ENCODE results near the gene PRKD2. TPM values are rescaled to one million over a fixed set of nuclear protein-coding genes. Genes with fewer than 3 reads are reported as not detected.

PRKD2 gene
- polyA plus RNA-seq, 4 donors: 31.1 to 53.7 (median 41.1) TPM

- no peak for DNase-seq (ENCODE audit: low read depth in 4 of 4, low spot score in 2 of 4)
Measured at GRCh38 chr19:46742926-46743480, 26.1 kb upstream of the PRKD2 start.

- DNase-seq (ENCODE audit: low read depth in 4 of 4, low spot score in 2 of 4): no peak
Measured at GRCh38 chr19:46741447-46741846, 24.5 kb upstream of the PRKD2 start.

- no peak for DNase-seq (ENCODE audit: low read depth in 4 of 4, low spot score in 2 of 4)
Measured at GRCh38 chr19:46739290-46739771, 22.4 kb upstream of the PRKD2 start.

- DNase-seq (ENCODE audit: low read depth in 4 of 4, low spot score in 2 of 4): no peak
Measured at GRCh38 chr19:46737761-46738171, 20.9 kb upstream of the PRKD2 start.

GRCh38 chr19:46737298-46737654 is 20.4 kb upstream of the PRKD2 start:
- DNase-seq (ENCODE audit: low read depth in 4 of 4, low spot score in 2 of 4): no peak

- DNase-seq (ENCODE audit: low read depth in 4 of 4, low spot score in 2 of 4): no peak
Measured at GRCh38 chr19:46736531-46737297, 19.8 kb upstream of the PRKD2 start.

- DNase-seq (ENCODE audit: low read depth in 4 of 4, low spot score in 2 of 4): no peak
Measured at GRCh38 chr19:46733690-46734292, 16.9 kb upstream of the PRKD2 start.

- DNase-seq (ENCODE audit: low read depth in 4 of 4, low spot score in 2 of 4): no peak
Measured at GRCh38 chr19:46732966-46733689, 16.2 kb upstream of the PRKD2 start.

GRCh38 chr19:46732172-46732938 is 15.4 kb upstream of the PRKD2 start:
- DNase-seq (ENCODE audit: low read depth in 4 of 4, low spot score in 2 of 4): no peak

- no peak for DNase-seq (ENCODE audit: low read depth in 4 of 4, low spot score in 2 of 4)
Measured at GRCh38 chr19:46731584-46731983, 14.7 kb upstream of the PRKD2 start.

- no peak for DNase-seq (ENCODE audit: low read depth in 4 of 4, low spot score in 2 of 4)
Measured at GRCh38 chr19:46731007-46731501, 14.1 kb upstream of the PRKD2 start.

GRCh38 chr19:46730595-46730994 is 13.7 kb upstream of the PRKD2 start:
- no peak for DNase-seq (ENCODE audit: low read depth in 4 of 4, low spot score in 2 of 4)

- DNase-seq (ENCODE audit: low read depth in 4 of 4, low spot score in 2 of 4): no peak
Measured at GRCh38 chr19:46730187-46730586, 13.3 kb upstream of the PRKD2 start.

GRCh38 chr19:46729696-46730095 is 12.8 kb upstream of the PRKD2 start:
- DNase-seq (ENCODE audit: low read depth in 4 of 4, low spot score in 2 of 4): no peak

GRCh38 chr19:46728693-46729339 is 11.9 kb upstream of the PRKD2 start:
- no peak for DNase-seq (ENCODE audit: low read depth in 4 of 4, low spot score in 2 of 4)

- no peak for DNase-seq (ENCODE audit: low read depth in 4 of 4, low spot score in 2 of 4)
Measured at GRCh38 chr19:46728208-46728607, 11.3 kb upstream of the PRKD2 start.

- no peak for DNase-seq (ENCODE audit: low read depth in 4 of 4, low spot score in 2 of 4)
Measured at GRCh38 chr19:46727757-46728156, 10.8 kb upstream of the PRKD2 start.

- no peak for DNase-seq (ENCODE audit: low read depth in 4 of 4, low spot score in 2 of 4)
Measured at GRCh38 chr19:46726971-46727501, 10.1 kb upstream of the PRKD2 start.

- DNase-seq (ENCODE audit: low read depth in 4 of 4, low spot score in 2 of 4): no peak
Measured at GRCh38 chr19:46726551-46726950, 9.6 kb upstream of the PRKD2 start.

Data from left renal cortex interstitium (tissue), 4 donors.